BLaER1 treated with 17β-estradiol and CSF1 and Interleukin-3, amounts not matched to agents 10 nM and 100 nM (cell line): ENCODE data around the gene ERCC6L2.

ENCODE experiments used
- H3K27ac ChIP-seq, 11 experiments: shearing (Covaris generic); formaldehyde crosslinking; 2 replicates each; pipeline ENCODE4 v1.8.1; 2022
- H3K27me3 ChIP-seq, 11 experiments: shearing (Covaris generic); formaldehyde crosslinking; 2 replicates each; pipeline ENCODE4 v1.8.1; 2022
- H3K36me3 ChIP-seq, 11 experiments: shearing (Covaris generic); formaldehyde crosslinking; 2 replicates each; pipeline ENCODE4 v1.8.1; 2022
- H3K4me1 ChIP-seq, 10 experiments: shearing (Covaris generic); formaldehyde crosslinking; 2 replicates each; pipeline ENCODE4 v1.8.1; 2022
- H3K4me2 ChIP-seq, 11 experiments: shearing (Covaris generic); formaldehyde crosslinking; 2 replicates each; pipeline ENCODE4 v1.8.1; 2022
- H3K4me3 ChIP-seq, 10 experiments: shearing (Covaris generic); formaldehyde crosslinking; 2 replicates each; pipeline ENCODE4 v1.8.1; 2022
- H3K9ac ChIP-seq, 11 experiments: shearing (Covaris generic); formaldehyde crosslinking; 2 replicates each; pipeline ENCODE4 v1.8.1; 2022
- H3K9me3 ChIP-seq, 11 experiments: shearing (Covaris generic); formaldehyde crosslinking; replicated peaks in 1 of 11; 2 replicates each; pipeline ENCODE4 v1.8.1; 2022
- H4K20me1 ChIP-seq, 11 experiments: shearing (Covaris generic); formaldehyde crosslinking; 2 replicates each; pipeline ENCODE4 v1.8.1; 2022
- Cebpa-rat ChIP-seq, 11 experiments: shearing (Covaris generic); IDR thresholded peaks; 2 replicates each; pipeline ENCODE4 v1.8.1; 2022

Gene ERCC6L2

DNA sequence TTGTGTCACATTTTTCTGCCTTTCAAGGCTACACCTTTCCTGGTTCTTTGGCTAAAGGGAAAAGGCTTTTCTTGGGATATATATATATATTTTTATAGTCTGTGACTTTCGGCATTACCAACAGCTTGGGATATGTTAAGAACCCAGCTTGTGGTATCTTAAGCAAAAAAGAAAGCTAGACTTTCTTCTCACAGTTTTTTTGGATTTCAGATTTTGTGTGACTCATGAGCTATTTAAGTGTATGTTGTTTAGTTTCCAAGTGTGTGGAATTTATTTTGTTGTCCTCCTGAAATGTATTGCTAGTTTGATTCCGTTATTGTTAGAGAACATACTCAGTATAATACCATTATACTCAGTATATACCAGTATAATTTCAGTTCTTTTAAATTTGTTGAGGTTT, 64.8 kb downstream of the ERCC6L2 start:
- Histone ChIP-seq H3K9me3 (peaks cover 29 to 60% (median 36%) of the 10 kb centered on the region in 11 experiments; a peak in 21 of 22 replicates), H3K4me3 (no peak overlapping the region), H3K36me3 (peaks cover 81 to 100% (median 91%) of the 10 kb centered on the region in 11 experiments), H3K4me2 (no peak overlapping the region), H3K27me3 (no peaks in the 10 kb centered on the region), H3K9ac (no peak overlapping the region), H3K27ac (no peak overlapping the region), H3K4me1 (no peaks in the 10 kb centered on the region), H4K20me1 (no peaks in the 10 kb centered on the region)
- no peak for TF ChIP-seq Cebpa-rat (IDR thresholded peaks at IDR 0.05)

DNA sequence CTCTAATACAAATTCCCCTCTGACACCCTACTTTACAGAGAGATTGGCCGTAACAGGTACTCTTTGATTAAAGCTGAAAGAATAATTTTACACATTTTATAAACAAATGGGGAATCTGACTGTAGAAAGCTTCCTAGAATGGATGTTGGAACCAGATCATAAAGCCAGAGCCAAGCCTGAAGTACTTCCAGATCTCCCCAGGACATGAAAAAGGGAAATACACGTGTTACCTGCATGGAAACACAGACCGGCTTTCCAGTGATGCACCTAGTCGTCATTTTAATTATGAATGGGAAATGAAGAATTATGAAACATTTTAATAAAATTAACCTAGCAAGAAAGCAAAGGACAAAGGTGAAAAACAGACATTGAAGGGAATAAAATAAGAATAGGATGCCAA, 66.5 kb downstream of the ERCC6L2 start:
- Histone ChIP-seq H3K4me2 (no peak overlapping the region), H3K9ac (no peak overlapping the region), H4K20me1 (no peaks in the 10 kb centered on the region), H3K27ac (no peak overlapping the region), H3K27me3 (no peaks in the 10 kb centered on the region), H3K36me3 (peaks cover 86 to 100% (median 92%) of the 10 kb centered on the region in 11 experiments), H3K4me3 (no peak overlapping the region), H3K9me3 (peaks cover 43 to 66% (median 52%) of the 10 kb centered on the region in 11 experiments), H3K4me1 (peaks cover 0 to 9% (median 0%) of the 10 kb centered on the region in 10 experiments; a peak in 6 of 20 replicates)
- no peak for TF ChIP-seq Cebpa-rat (IDR thresholded peaks at IDR 0.05)

DNA sequence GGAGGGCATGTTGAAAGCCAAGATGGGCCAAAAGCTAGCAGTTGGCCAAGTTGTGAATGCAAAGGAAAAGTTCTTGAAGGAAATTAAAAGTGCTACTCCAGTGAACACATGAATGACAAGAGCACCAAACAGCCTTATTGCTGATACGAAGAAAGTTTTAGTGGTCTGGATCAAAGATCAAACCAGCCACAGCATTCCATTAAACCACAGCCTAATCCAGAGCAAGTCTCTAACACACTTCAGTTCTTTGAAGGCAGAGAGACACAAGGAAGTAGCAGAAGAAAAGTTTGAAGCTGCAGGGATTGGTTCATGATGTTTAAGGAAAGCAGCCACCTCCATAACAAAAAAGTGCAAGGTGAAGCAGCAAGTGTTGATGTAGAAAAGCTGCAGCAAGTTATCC, 71.6 kb downstream of the ERCC6L2 start:
- no peaks in the 10 kb centered on the region for H3K27me3 ChIP-seq
- no peak overlapping the region for H3K9ac ChIP-seq

DNA sequence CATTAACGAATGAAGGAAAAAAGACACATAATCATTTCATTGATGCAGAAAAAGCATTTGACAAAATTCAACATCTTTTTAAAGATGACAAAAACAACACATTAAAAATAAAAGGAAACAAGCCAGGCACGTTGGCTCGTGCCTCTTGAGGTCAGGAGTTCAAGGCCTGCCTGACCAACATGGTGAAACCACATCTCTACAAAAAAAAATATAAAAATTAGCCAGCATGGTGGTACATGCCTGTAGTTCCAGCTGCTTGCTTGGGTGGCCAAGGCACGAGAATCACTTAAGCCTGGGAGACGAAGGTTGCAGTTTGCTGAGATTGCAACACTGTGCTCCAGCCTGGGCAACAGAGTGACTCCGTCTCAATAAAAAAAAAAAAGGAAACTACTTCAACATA, 77.0 kb downstream of the ERCC6L2 start:
- H3K9me3 ChIP-seq = peaks cover 46 to 62% (median 56%) of the 10 kb centered on the region in 11 experiments
- H3K4me2 ChIP-seq = no peak overlapping the region
- no peaks in the 10 kb centered on the region for H4K20me1 ChIP-seq
- H3K4me3 ChIP-seq = no peak overlapping the region
- H3K9ac ChIP-seq = no peak overlapping the region
- H3K36me3 ChIP-seq = peaks cover 64 to 95% (median 77%) of the 10 kb centered on the region in 11 experiments
- no peaks in the 10 kb centered on the region for H3K27me3 ChIP-seq
- H3K27ac ChIP-seq = no peak overlapping the region
- no peak for TF ChIP-seq Cebpa-rat (IDR thresholded peaks at IDR 0.05)
- no peaks in the 10 kb centered on the region for H3K4me1 ChIP-seq

More for the DNA sequence above, 71.6 kb downstream of the ERCC6L2 start:
- Histone ChIP-seq H3K36me3 (peaks cover 73 to 100% (median 91%) of the 10 kb centered on the region in 11 experiments), H3K27ac (no peak overlapping the region), H3K4me3 (0 out of 20 replicates have a peak overlapping the region, but pooled peaks of 1 of the 10 experiments have one; percentile 30), H3K4me1 (peaks cover 0 to 11% (median 0%) of the 10 kb centered on the region in 10 experiments; a peak in 6 of 20 replicates), H3K9me3 (peaks cover 49 to 74% (median 65%) of the 10 kb centered on the region in 11 experiments), H3K4me2 (peak overlapping the region in 3 of 11 experiments; percentile 8 to 12 (median 11); a peak in 3 of 22 replicates), H4K20me1 (no peaks in the 10 kb centered on the region)
- no peak for TF ChIP-seq Cebpa-rat (IDR thresholded peaks at IDR 0.05)

DNA sequence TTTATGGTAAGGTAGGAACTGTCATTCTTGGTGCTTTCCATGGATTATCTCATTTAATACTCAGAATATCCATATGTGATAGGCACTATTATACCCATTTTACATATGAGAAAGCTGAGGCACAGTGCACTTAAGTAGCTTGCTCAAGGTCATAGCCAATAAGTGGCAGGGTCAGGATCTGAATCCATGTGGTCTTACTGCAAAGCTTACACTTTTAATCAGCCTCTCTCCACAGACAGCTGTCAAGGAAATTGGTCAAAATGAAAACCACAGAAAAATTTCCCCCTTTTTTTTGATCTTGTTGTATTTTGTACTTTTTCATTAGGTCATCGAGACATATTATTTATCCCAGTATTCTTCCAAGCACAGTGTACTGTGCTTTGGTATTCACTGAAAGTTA, 78.5 kb downstream of the ERCC6L2 start:
- TF ChIP-seq Cebpa-rat (IDR thresholded peaks at IDR 0.05) = no peak
- H3K4me2 ChIP-seq = no peak overlapping the region
- H3K4me3 ChIP-seq = no peak overlapping the region
- H3K36me3 ChIP-seq = peaks cover 53 to 87% (median 67%) of the 10 kb centered on the region in 11 experiments
- H3K9ac ChIP-seq = no peak overlapping the region
- no peak overlapping the region for H3K27ac ChIP-seq
- H3K4me1 ChIP-seq = no peaks in the 10 kb centered on the region
- peaks cover 39 to 58% (median 48%) of the 10 kb centered on the region in 11 experiments for H3K9me3 ChIP-seq
- no peaks in the 10 kb centered on the region for H3K27me3 ChIP-seq
- no peaks in the 10 kb centered on the region for H4K20me1 ChIP-seq

DNA sequence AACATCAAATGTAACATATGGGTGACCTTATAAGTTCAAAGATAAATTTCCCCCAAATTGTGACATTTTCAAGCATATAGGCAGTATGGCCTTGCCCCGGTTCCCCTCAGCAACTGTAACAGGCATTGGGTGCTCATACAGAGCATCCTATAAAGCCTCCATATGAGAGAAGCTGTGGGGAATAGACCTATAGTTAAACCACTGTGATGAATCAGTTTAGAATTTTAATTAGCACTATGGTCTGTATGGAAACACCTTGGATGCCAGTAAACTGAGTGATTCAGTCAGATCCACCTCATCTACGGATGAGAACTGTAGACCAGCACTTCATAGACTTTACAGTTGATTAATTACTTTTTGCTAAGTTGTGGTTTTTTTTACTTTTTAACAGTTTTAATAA, 79.4 kb downstream of the ERCC6L2 start:
- H3K4me3 ChIP-seq = no peak overlapping the region
- no peak overlapping the region for H3K4me2 ChIP-seq
- TF ChIP-seq Cebpa-rat (IDR thresholded peaks at IDR 0.05) = no peak
- no peak overlapping the region for H3K27ac ChIP-seq
- H3K27me3 ChIP-seq = no peaks in the 10 kb centered on the region
- H3K9me3 ChIP-seq = peaks cover 34 to 52% (median 43%) of the 10 kb centered on the region in 11 experiments
- no peak overlapping the region for H3K9ac ChIP-seq
- H4K20me1 ChIP-seq = no peaks in the 10 kb centered on the region
- peaks cover 48 to 83% (median 63%) of the 10 kb centered on the region in 11 experiments for H3K36me3 ChIP-seq
- H3K4me1 ChIP-seq = no peaks in the 10 kb centered on the region

DNA sequence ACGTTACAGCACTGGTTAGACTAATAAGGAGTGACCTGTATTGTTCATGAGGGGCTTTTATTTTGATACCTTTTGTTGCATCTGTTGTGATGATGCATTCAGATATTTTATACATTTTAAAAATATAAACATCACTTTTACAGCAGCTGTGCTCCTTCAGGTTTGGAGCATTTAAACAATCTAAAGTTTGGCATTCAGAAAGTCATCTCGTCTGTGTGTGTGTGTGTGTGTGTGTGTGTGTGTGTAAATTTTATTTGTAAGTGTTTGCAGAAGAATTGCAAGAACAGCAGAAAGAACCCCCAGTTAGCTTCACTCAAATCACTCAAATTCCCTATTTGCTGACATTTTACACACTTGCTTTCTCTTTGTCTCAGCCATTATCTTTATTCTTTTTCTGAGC, 87.4 kb downstream of the ERCC6L2 start:
- Histone ChIP-seq H3K4me1 (no peaks in the 10 kb centered on the region), H3K27me3 (no peaks in the 10 kb centered on the region), H3K4me3 (no peak overlapping the region), H3K4me2 (no peak overlapping the region), H3K27ac (no peak overlapping the region), H3K9me3 (peaks cover 16 to 31% (median 25%) of the 10 kb centered on the region in 11 experiments), H4K20me1 (no peaks in the 10 kb centered on the region), H3K9ac (no peak overlapping the region), H3K36me3 (peaks cover 22 to 75% (median 60%) of the 10 kb centered on the region in 11 experiments)
- no peak for TF ChIP-seq Cebpa-rat (IDR thresholded peaks at IDR 0.05)

DNA sequence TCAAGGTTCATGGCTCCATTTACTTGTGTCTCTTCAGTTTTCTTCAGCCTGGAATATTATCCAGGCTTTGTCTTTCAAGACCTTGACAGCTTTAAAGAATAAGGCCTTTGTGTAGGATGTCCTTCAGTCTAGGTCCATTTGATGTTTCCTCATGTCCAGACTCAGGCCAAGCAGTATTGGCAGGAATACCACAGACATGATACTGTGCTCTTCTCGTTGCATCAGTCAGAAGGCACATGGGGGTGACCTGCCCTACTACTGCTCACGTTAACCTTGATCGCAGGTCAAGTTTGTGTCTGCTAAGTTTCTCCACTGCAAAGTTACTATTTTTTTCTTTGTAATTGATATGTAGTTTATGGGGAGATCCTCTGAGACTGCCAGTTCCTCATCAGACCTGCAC, 88.2 kb downstream of the ERCC6L2 start:
- no peaks in the 10 kb centered on the region for H3K4me1 ChIP-seq
- no peak overlapping the region for H3K27ac ChIP-seq
- H3K27me3 ChIP-seq = no peaks in the 10 kb centered on the region
- no peak for TF ChIP-seq Cebpa-rat (IDR thresholded peaks at IDR 0.05)
- H3K4me2 ChIP-seq = no peak overlapping the region
- no peaks in the 10 kb centered on the region for H4K20me1 ChIP-seq
- peaks cover 22 to 76% (median 60%) of the 10 kb centered on the region in 11 experiments for H3K36me3 ChIP-seq
- no peak overlapping the region for H3K4me3 ChIP-seq
- peaks cover 14 to 29% (median 22%) of the 10 kb centered on the region in 11 experiments for H3K9me3 ChIP-seq
- no peak overlapping the region for H3K9ac ChIP-seq

- Histone ChIP-seq H3K4me2 (no peak overlapping the region), H3K27ac (no peak overlapping the region), H3K9me3 (peaks cover 0 to 7% (median 3%) of the 10 kb centered on the region in 11 experiments; a peak in 10 of 22 replicates), H3K36me3 (peaks cover 18 to 82% (median 64%) of the 10 kb centered on the region in 11 experiments), H4K20me1 (no peaks in the 10 kb centered on the region), H3K9ac (no peak overlapping the region), H3K27me3 (no peaks in the 10 kb centered on the region), H3K4me1 (no peaks in the 10 kb centered on the region), H3K4me3 (no peak overlapping the region)
- TF ChIP-seq Cebpa-rat (IDR thresholded peaks at IDR 0.05) = no peak
Measured at GRCh38 chr9:95966306-95966705, 90.8 kb downstream of the ERCC6L2 start.

DNA sequence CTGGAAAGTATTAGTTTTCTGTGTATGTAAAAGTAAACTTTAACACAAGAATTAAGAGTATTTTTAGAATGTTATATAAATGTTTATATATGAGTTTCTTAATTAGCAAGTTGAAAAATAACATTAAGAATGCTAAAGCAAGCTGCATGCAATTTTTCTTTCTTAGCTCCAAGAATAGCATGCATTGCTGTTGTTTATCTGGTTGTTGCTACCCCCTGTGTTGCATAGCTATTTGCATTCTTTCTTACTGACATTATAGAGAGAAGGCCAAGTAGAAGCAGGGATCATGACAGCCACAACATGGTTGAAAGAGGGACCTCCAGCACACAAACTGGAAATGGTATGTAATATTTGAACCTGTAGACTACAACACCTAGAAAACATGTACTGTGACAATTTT, 94.8 kb downstream of the ERCC6L2 start:
- no peaks in the 10 kb centered on the region for H3K27me3 ChIP-seq
- peaks cover 43 to 86% (median 77%) of the 10 kb centered on the region in 11 experiments for H3K36me3 ChIP-seq
- H3K9me3 ChIP-seq = peaks cover 0 to 12% (median 10%) of the 10 kb centered on the region in 11 experiments; a peak in 9 of 22 replicates
- no peak overlapping the region for H3K4me3 ChIP-seq
- H3K4me2 ChIP-seq = no peak overlapping the region
- TF ChIP-seq Cebpa-rat (IDR thresholded peaks at IDR 0.05) = no peak
- no peaks in the 10 kb centered on the region for H4K20me1 ChIP-seq
- H3K9ac ChIP-seq = no peak overlapping the region
- H3K4me1 ChIP-seq = no peaks in the 10 kb centered on the region
- no peak overlapping the region for H3K27ac ChIP-seq
